Mammary epithelial cell (primary cell): ENCODE results near the gene NCBP2L.

Experiments used
- EZH2 ChIP-seq: IDR thresholded peaks from 2 replicates; pipeline ENCODE4 v1.6.1; 2012; ENCODE audit warnings: low read length, inconsistent platforms, borderline replicate concordance
- TF ChIP-seq, protein P1 (sequence below), 2 donors: IDR thresholded peaks in 1 of 2; conservative IDR thresholded peaks in 1 of 2; 2 replicates each; pipeline ENCODE4 v1.5.1; 2011 to 2012; ENCODE audit warnings: inconsistent platforms in 2 of 2, low read length in 2 of 2, mild to moderate bottlenecking in 2 of 2, control low read depth in 1 of 2, low read depth in 1 of 2; ENCODE audit not compliant: insufficient read depth in 1 of 2; ENCODE audit errors: extremely low read depth in 1 of 2

GRCh38 chrX:107804427-107804826 is 26.9 kb downstream of the NCBP2L start:
- TF ChIP-seq, protein P1, sequence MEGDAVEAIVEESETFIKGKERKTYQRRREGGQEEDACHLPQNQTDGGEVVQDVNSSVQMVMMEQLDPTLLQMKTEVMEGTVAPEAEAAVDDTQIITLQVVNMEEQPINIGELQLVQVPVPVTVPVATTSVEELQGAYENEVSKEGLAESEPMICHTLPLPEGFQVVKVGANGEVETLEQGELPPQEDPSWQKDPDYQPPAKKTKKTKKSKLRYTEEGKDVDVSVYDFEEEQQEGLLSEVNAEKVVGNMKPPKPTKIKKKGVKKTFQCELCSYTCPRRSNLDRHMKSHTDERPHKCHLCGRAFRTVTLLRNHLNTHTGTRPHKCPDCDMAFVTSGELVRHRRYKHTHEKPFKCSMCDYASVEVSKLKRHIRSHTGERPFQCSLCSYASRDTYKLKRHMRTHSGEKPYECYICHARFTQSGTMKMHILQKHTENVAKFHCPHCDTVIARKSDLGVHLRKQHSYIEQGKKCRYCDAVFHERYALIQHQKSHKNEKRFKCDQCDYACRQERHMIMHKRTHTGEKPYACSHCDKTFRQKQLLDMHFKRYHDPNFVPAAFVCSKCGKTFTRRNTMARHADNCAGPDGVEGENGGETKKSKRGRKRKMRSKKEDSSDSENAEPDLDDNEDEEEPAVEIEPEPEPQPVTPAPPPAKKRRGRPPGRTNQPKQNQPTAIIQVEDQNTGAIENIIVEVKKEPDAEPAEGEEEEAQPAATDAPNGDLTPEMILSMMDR (conservative IDR thresholded peaks at IDR 0.05 in 1 of 2, IDR thresholded peaks at IDR 0.05 in 1 of 2; ENCODE audit: extremely low read depth in 1 of 2, insufficient read depth in 1 of 2, low read depth in 1 of 2, low read length in 2 of 2), result no peak
- TF ChIP-seq EZH2, result no peak
